Loucy (cell line): ENCODE measurements around the gene GPRC6A.

Experiments
- EZH2phosphoT487 ChIP-seq: fragments of 200-600 bp; IDR thresholded peaks from 2 replicates; pipeline ENCODE4 v1.6.1; 2018; ENCODE audit warnings: antibody characterized with exemption, mild to moderate bottlenecking, moderate library complexity, borderline replicate concordance
- TF ChIP-seq, protein P1 (sequence below): fragments of 200-600 bp; sonication (generic); conservative IDR thresholded peaks from 2 replicates; pipeline ENCODE4 v1.5.1; 2014; ENCODE audit warnings: mild to moderate bottlenecking, antibody characterized with exemption, low read length

DNA sequence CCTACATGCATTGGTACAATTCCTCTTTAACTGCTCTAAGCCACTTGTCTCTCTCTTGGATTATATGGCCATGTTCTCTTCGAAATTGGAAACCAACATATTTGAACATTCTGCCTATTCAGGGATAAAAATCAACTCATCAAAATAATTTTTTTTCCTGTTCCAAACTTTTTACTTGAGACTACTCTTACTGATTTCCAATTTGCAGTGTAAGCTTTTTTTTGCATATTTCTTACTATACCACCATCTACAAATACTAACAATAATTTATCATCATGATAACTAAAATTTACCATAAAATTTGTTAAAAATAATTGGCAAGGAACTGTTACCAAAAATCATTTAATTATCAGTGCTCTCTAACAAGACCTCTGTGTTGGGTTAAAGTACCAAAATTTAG lies 56.4 kb downstream of the GPRC6A start:
- TF ChIP-seq, protein P1, sequence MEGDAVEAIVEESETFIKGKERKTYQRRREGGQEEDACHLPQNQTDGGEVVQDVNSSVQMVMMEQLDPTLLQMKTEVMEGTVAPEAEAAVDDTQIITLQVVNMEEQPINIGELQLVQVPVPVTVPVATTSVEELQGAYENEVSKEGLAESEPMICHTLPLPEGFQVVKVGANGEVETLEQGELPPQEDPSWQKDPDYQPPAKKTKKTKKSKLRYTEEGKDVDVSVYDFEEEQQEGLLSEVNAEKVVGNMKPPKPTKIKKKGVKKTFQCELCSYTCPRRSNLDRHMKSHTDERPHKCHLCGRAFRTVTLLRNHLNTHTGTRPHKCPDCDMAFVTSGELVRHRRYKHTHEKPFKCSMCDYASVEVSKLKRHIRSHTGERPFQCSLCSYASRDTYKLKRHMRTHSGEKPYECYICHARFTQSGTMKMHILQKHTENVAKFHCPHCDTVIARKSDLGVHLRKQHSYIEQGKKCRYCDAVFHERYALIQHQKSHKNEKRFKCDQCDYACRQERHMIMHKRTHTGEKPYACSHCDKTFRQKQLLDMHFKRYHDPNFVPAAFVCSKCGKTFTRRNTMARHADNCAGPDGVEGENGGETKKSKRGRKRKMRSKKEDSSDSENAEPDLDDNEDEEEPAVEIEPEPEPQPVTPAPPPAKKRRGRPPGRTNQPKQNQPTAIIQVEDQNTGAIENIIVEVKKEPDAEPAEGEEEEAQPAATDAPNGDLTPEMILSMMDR, result no peak
- no peak for TF ChIP-seq EZH2phosphoT487
